ENCODE data around the gene PEX26. TPM values are rescaled to one million over a fixed set of nuclear protein-coding genes. Genes with fewer than 3 reads are reported as not detected.
"Not testable (repeated sequence)": the region's sequence is repeated elsewhere in the genome, so short reads cannot be mapped to it uniquely, and the experiment has no call there.

Gene PEX26
- total RNA-seq, 5 donors from 2014 or later (not counting 1 experiment from before 2014, with no cell fraction given) = 30.2 to 42.7 (median 39.8) TPM

DNA sequence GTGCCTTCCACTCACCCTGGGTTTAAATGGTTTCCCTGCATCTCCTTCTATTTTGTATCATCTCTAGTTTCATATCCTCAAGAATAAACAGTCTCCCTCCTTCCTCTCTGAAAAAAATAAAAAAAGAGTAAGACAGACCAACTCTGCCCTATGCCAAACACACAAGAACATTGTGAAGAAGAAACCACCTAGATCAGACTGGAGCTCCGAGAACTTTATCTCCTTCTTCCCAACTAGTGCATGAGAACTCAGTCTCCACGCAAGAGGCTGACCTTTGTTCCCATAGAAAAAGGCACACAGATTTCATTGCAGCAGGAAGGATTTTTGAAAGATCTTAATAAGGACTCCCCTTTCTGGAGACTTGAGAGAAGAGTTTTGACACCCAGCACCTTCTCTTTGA lies 8.7 kb upstream of the PEX26 start:
- ATAC-seq (replicated peaks in 1 of 4) (no peak), DNase-seq (no peak)
- H3K27me3 ChIP-seq (replicated peaks in 1 of 2; ENCODE audit: control insufficient read depth in 2 of 2, extremely low read depth in 1 of 2, insufficient read depth in 2 of 2, low read length in 1 of 2) = peaks cover 0 to 39% of the 10 kb centered on the region in 2 experiments
- Mint-ChIP-seq H3K36me3 (no peaks in the 10 kb centered on the region), H3K9me3 (no peaks in the 10 kb centered on the region), H3K27me3 (peaks cover 31 to 41% of the 10 kb centered on the region in 2 donors), H3K4me1 (peaks cover 0 to 9% (median 6%) of the 10 kb centered on the region in 3 donors), H3K4me3 (no peak overlapping the region), H3K27ac (no peak overlapping the region)
- no peaks in the 10 kb centered on the region for H3K9me3 ChIP-seq
- H3K4me3 ChIP-seq (ENCODE audit: control insufficient read depth in 1 of 2, extremely low read depth in 1 of 2, low read length in 1 of 2) = no peak overlapping the region
- H3K27ac ChIP-seq (ENCODE audit: low read length) = no peak overlapping the region
- H3K4me1 ChIP-seq (ENCODE audit: control insufficient read depth in 1 of 2, extremely low read depth in 1 of 2, insufficient read depth in 2 of 2, low read length in 2 of 2) = no peaks in the 10 kb centered on the region
- POLR2A ChIA-PET = no interaction called here
- no peaks in the 10 kb centered on the region for H3K36me3 ChIP-seq (ENCODE audit: control insufficient read depth in 2 of 2, extremely low read depth in 1 of 2, insufficient read depth in 1 of 2, low read length in 1 of 2)
- CTCF ChIA-PET = no interaction called here
- WGBS (ENCODE audit: insufficient coverage) = 67% methylated on average over 1 of the region's 2 CpGs

- ChIA-PET POLR2A (no interaction called here), CTCF (interaction anchor here in 1 of 2 donors (0.6 to 1.0 kb wide), 2 partner anchors 74 to 239 kb away, joined by 3 read pairs; no protein-coding TSS in a partner anchor)
- H3K4me3 ChIP-seq (ENCODE audit: control insufficient read depth in 1 of 2, extremely low read depth in 1 of 2, low read length in 1 of 2) = no peak overlapping the region
- Mint-ChIP-seq H3K27me3 (peaks cover 22 to 31% of the 10 kb centered on the region in 2 donors), H3K9me3 (no peaks in the 10 kb centered on the region), H3K4me1 (peaks cover 0 to 8% (median 3%) of the 10 kb centered on the region in 3 donors), H3K36me3 (no peaks in the 10 kb centered on the region), H3K27ac (no peak overlapping the region), H3K4me3 (no peak overlapping the region)
- 90% methylated on average over 2 of the region's 4 CpGs for WGBS (ENCODE audit: insufficient coverage)
- H3K4me1 ChIP-seq (ENCODE audit: control insufficient read depth in 1 of 2, extremely low read depth in 1 of 2, insufficient read depth in 2 of 2, low read length in 2 of 2) = no peaks in the 10 kb centered on the region
- peaks cover 0 to 29% of the 10 kb centered on the region in 2 experiments for H3K27me3 ChIP-seq (replicated peaks in 1 of 2; ENCODE audit: control insufficient read depth in 2 of 2, extremely low read depth in 1 of 2, insufficient read depth in 2 of 2, low read length in 1 of 2)
- ATAC-seq (replicated peaks in 1 of 4) (no peak), DNase-seq (no peak)
- H3K9me3 ChIP-seq = no peaks in the 10 kb centered on the region
- no peaks in the 10 kb centered on the region for H3K36me3 ChIP-seq (ENCODE audit: control insufficient read depth in 2 of 2, extremely low read depth in 1 of 2, insufficient read depth in 1 of 2, low read length in 1 of 2)
- no peak overlapping the region for H3K27ac ChIP-seq (ENCODE audit: low read length)
These were observed 7.7 kb upstream of the PEX26 start for GRCh38 chr22:18070041-18070440.

DNA sequence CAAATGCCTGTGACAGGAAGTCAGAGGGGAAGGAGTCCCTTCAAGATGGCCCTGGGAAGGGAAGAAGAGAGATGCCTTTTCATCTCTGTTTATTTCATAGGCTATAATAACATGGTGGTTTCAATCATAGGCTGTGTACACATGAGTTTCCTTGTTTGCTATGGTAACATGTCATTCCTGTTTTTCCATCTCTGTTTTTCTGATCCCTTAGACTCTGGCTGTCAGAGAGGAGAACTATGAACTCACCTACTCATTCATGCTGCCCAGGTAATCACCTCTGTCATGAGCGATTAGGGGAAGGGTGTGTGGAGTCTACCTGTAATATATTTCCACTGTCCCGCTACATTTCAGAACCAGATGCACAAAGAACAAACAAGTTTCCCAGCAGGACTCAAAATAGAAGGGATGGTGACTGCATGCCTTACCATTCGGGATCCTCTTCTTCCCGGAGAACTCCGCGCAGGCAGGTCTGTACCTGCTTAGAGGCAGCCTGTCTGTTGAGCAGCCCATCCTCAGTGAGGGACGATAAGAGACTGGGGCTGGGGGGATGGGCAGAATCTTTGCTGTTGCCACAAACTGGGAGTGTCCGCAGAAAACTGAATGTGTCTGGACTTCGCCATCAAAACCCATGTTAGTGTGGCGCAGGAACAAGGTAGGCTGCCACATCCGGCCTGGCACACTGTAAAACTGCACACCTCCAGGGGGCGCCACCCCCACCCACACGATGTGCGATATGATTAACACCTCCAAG lies 7.1 kb upstream of the PEX26 start:
- ChIA-PET POLR2A (no interaction called here), CTCF (interaction anchor here in 1 of 2 donors (1.0 kb wide), 1 partner anchor 240 kb away, joined by 3 read pairs; no protein-coding TSS in a partner anchor)
- peaks cover 15 to 24% of the 10 kb centered on the region in 2 donors for H3K27me3 Mint-ChIP-seq
- no peak overlapping the region for H3K27ac Mint-ChIP-seq
- DNase-seq (no peak), ATAC-seq (replicated peaks in 1 of 4) (no peak)
- Histone ChIP-seq H3K9me3 (no peaks in the 10 kb centered on the region), H3K27me3 (replicated peaks in 1 of 2; ENCODE audit: control insufficient read depth in 2 of 2, extremely low read depth in 1 of 2, insufficient read depth in 2 of 2, low read length in 1 of 2) (peaks cover 0 to 22% of the 10 kb centered on the region in 2 experiments), H3K4me3 (ENCODE audit: control insufficient read depth in 1 of 2, extremely low read depth in 1 of 2, low read length in 1 of 2) (no peak overlapping the region), H3K4me1 (ENCODE audit: control insufficient read depth in 1 of 2, extremely low read depth in 1 of 2, insufficient read depth in 2 of 2, low read length in 2 of 2) (no peaks in the 10 kb centered on the region), H3K36me3 (ENCODE audit: control insufficient read depth in 2 of 2, extremely low read depth in 1 of 2, insufficient read depth in 1 of 2, low read length in 1 of 2) (no peaks in the 10 kb centered on the region), H3K27ac (ENCODE audit: low read length) (no peak overlapping the region)
- H3K36me3 Mint-ChIP-seq = no peaks in the 10 kb centered on the region
- no peaks in the 10 kb centered on the region for H3K9me3 Mint-ChIP-seq
- peaks cover under 1 to 7% (median under 1%) of the 10 kb centered on the region in 3 donors for H3K4me1 Mint-ChIP-seq
- no peak overlapping the region for H3K4me3 Mint-ChIP-seq
- WGBS (ENCODE audit: insufficient coverage) = 85% methylated on average over 10 of the region's 14 CpGs

DNA sequence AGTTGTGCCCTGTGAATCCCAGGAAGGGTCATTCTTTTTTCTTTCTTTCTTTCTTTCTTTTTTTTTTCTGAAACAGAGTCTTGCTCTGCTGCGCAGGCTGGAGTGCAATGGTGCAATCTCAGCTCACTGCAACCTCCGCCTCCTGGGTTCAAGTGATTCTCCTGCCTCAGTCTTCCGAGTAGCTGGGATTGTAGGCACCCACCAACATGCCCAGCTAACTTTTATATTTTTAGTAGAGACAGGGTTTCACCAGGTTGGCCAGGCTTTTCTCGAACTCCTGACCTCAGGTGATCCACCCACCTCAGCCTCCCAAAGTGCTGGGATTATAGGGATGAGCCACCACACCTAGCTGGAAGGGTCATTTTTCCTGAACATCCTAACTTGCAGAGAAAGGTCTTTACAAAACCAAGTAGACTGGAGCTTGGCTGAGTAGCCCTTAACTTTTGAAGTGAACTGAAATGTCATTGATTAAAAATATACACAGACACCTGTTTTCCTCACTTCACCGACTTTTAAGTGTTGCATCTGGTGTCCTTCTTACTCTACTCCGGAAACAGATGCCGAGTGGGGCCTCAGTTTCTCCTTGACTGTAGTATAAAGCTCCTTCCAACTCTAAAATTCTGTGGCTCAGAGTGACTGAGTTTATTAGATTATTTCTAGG lies 6.4 kb upstream of the PEX26 start:
- H3K9me3 Mint-ChIP-seq; H3K4me3 Mint-ChIP-seq; H3K9me3 ChIP-seq; H3K4me3 ChIP-seq (ENCODE audit: control insufficient read depth in 1 of 2, extremely low read depth in 1 of 2, low read length in 1 of 2); H3K36me3 ChIP-seq (ENCODE audit: control insufficient read depth in 2 of 2, extremely low read depth in 1 of 2, insufficient read depth in 1 of 2, low read length in 1 of 2); H3K27ac ChIP-seq (ENCODE audit: low read length); H3K27ac Mint-ChIP-seq; ATAC-seq (replicated peaks in 1 of 4); H3K4me1 ChIP-seq (ENCODE audit: control insufficient read depth in 1 of 2, extremely low read depth in 1 of 2, insufficient read depth in 2 of 2, low read length in 2 of 2); H3K4me1 Mint-ChIP-seq; CTCF ChIA-PET; DNase-seq; H3K36me3 Mint-ChIP-seq: not testable (repeated sequence)
- H3K27me3 Mint-ChIP-seq = peaks cover 8 to 17% of the 10 kb centered on the region in 2 donors
- WGBS (ENCODE audit: insufficient coverage) = no CpG with 5 or more reads among the region's 7 CpGs
- H3K27me3 ChIP-seq (replicated peaks in 1 of 2; ENCODE audit: control insufficient read depth in 2 of 2, extremely low read depth in 1 of 2, insufficient read depth in 2 of 2, low read length in 1 of 2) = peaks cover 0 to 16% of the 10 kb centered on the region in 2 experiments
- POLR2A ChIA-PET = interaction anchor here in 1 of 2 donors (0.6 kb wide), 1 partner anchor 23 kb away, joined by 5 read pairs; no protein-coding TSS in a partner anchor

- H3K36me3 Mint-ChIP-seq = no peaks in the 10 kb centered on the region
- H3K4me1 Mint-ChIP-seq = peaks cover 11 to 12% (median 12%) of the 10 kb centered on the region in 3 donors
- Histone ChIP-seq H3K9me3 (no peaks in the 10 kb centered on the region), H3K4me3 (ENCODE audit: control insufficient read depth in 1 of 2, extremely low read depth in 1 of 2, low read length in 1 of 2) (no peak overlapping the region), H3K4me1 (ENCODE audit: control insufficient read depth in 1 of 2, extremely low read depth in 1 of 2, insufficient read depth in 2 of 2, low read length in 2 of 2) (peaks cover 8 to 10% of the 10 kb centered on the region in 2 experiments), H3K27ac (ENCODE audit: low read length) (no peak overlapping the region), H3K27me3 (replicated peaks in 1 of 2; ENCODE audit: control insufficient read depth in 2 of 2, extremely low read depth in 1 of 2, insufficient read depth in 2 of 2, low read length in 1 of 2) (peaks cover 0 to 11% of the 10 kb centered on the region in 2 experiments), H3K36me3 (ENCODE audit: control insufficient read depth in 2 of 2, extremely low read depth in 1 of 2, insufficient read depth in 1 of 2, low read length in 1 of 2) (no peaks in the 10 kb centered on the region)
- CTCF ChIA-PET = no interaction called here
- POLR2A ChIA-PET = no interaction called here
- no CpG with 5 or more reads among the region's 1 CpG for WGBS (ENCODE audit: insufficient coverage)
- ATAC-seq (replicated peaks in 1 of 4) (no peak), DNase-seq (no peak)
- no peak overlapping the region for H3K4me3 Mint-ChIP-seq
- no peaks in the 10 kb centered on the region for H3K9me3 Mint-ChIP-seq
- no peak overlapping the region for H3K27ac Mint-ChIP-seq
- peaks cover 6 to 12% of the 10 kb centered on the region in 2 donors for H3K27me3 Mint-ChIP-seq
These were observed 5.9 kb upstream of the PEX26 start for GRCh38 chr22:18071968-18072310.

DNA sequence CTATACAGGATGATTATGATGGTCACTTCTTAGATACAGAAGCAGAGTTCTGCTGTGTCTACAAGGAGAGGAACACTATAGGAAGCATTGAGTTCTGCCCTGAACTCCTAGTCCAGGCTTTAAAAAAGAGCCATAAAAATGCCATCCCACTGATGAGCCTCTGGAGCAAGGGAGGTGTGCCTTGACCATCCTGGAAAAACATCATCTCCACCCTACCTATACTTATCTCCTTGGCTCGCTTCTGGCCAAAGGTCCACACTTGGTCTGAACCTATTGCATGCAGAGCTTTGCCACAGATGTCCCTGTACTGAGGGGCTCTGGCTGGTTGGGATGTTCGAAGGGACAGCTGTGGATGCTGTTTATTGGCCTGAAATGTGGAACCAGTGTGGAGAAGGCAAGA lies 4.3 kb upstream of the PEX26 start:
- Histone ChIP-seq H3K36me3 (ENCODE audit: control insufficient read depth in 2 of 2, extremely low read depth in 1 of 2, insufficient read depth in 1 of 2, low read length in 1 of 2) (no peaks in the 10 kb centered on the region), H3K4me3 (ENCODE audit: control insufficient read depth in 1 of 2, extremely low read depth in 1 of 2, low read length in 1 of 2) (no peak overlapping the region), H3K4me1 (ENCODE audit: control insufficient read depth in 1 of 2, extremely low read depth in 1 of 2, insufficient read depth in 2 of 2, low read length in 2 of 2) (peaks cover 12 to 16% of the 10 kb centered on the region in 2 experiments), H3K27ac (ENCODE audit: low read length) (no peak overlapping the region), H3K27me3 (replicated peaks in 1 of 2; ENCODE audit: control insufficient read depth in 2 of 2, extremely low read depth in 1 of 2, insufficient read depth in 2 of 2, low read length in 1 of 2) (no peaks in the 10 kb centered on the region), H3K9me3 (no peaks in the 10 kb centered on the region)
- peaks cover 19 to 23% (median 20%) of the 10 kb centered on the region in 3 donors for H3K4me1 Mint-ChIP-seq
- CTCF ChIA-PET = interaction anchor here in 1 of 2 donors (4.4 kb wide), 1 partner anchor 244 kb away, joined by 41 read pairs; no protein-coding TSS in a partner anchor
- POLR2A ChIA-PET = no interaction called here
- peaks cover 0 to under 1% of the 10 kb centered on the region in 2 donors for H3K27me3 Mint-ChIP-seq
- ATAC-seq (replicated peaks in 1 of 4) (no peak), DNase-seq (no peak)
- H3K4me3 Mint-ChIP-seq = no peak overlapping the region
- no peak overlapping the region for H3K27ac Mint-ChIP-seq
- WGBS (ENCODE audit: insufficient coverage) = 67% methylated on average over 1 of the region's 2 CpGs
- no peaks in the 10 kb centered on the region for H3K36me3 Mint-ChIP-seq
- no peaks in the 10 kb centered on the region for H3K9me3 Mint-ChIP-seq

All from T-cell (primary cell).